ENCODE results near the gene ELAVL1. TPM values are rescaled to one million over a fixed set of nuclear protein-coding genes. Genes with fewer than 3 reads are reported as not detected.
A peak's percentile ranks its signal among the peaks of the same experiment; 100 is the strongest.

Gene ELAVL1
- total and polyA plus RNA-seq, 9 of the 15 experiments (the other 6 are each of a cell fraction or from before 2014, with no cell fraction given), result 4.3 to 172 (median 69.2) TPM

- FAIRE-seq (no peak), ATAC-seq (no peak), DNase-seq (ENCODE audit: extremely low read depth in 1 of 4, low spot score in 3 of 4) (no peak)
- H3K79me2 ChIP-seq (ENCODE audit: control insufficient read depth, insufficient read depth, low read length), result no peaks in the 10 kb centered on the region
- no TSS peak for BruUV-seq (replicated peaks)
- 46% methylated on average over 2 of the region's 7 CpGs for WGBS (ENCODE audit: insufficient coverage, low coverage, missing lambda C conversion rate)
- H3K4me3 ChIP-seq, result no peak within 1 kb of the TSS
- no peak within 1 kb of the TSS; a peak in 1 of 4 replicates for H3K9ac ChIP-seq (ENCODE audit: insufficient read depth in 1 of 2, low read depth in 2 of 2, low read length in 2 of 2)
- H3K36me3 ChIP-seq (ENCODE audit: control insufficient read depth, insufficient read depth, low read length), result no peaks in the 10 kb centered on the region
- no peaks in the 10 kb centered on the region for H3K27me3 ChIP-seq (ENCODE audit: control insufficient read depth in 2 of 2, insufficient read depth in 2 of 2, low read length in 2 of 2)
- H3K4me2 ChIP-seq (ENCODE audit: insufficient read depth, low read length), result no peak within 1 kb of the TSS; the same call in 1 of the 2 replicates
- intact Hi-C loops (cut with micrococcal nuclease) (no loop called here), in situ Hi-C loops (cut with MboI) (no loop called here)
- H3K9me1 ChIP-seq (ENCODE audit: control insufficient read depth, insufficient read depth, low read length), result no peaks in the 10 kb centered on the region
- H4K20me1 ChIP-seq (replicated peaks; ENCODE audit: control insufficient read depth, insufficient read depth, low read length), result no peaks in the 10 kb centered on the region
- no peaks in the 10 kb centered on the region for H3K9me3 ChIP-seq (replicated peaks; ENCODE audit: control insufficient read depth, insufficient read depth, low read depth, low read length)
- no peak within 1 kb of the TSS for H3K27ac ChIP-seq (ENCODE audit: extremely low read depth, low read depth, low read length)
- peak within 1 kb of the TSS; percentile 62 for H2AFZ ChIP-seq (ENCODE audit: low read depth, low read length)
- ChIA-PET CTCF (ENCODE audit: low intra/inter-chr PET ratio) (no interaction called here), POLR2A (interaction anchor here (0.7 to 1.1 kb wide), 2 partner anchors 50 to 111 kb away, joined by 3 read pairs; no protein-coding TSS in a partner anchor)
- peaks cover 11 to 34% of the 10 kb centered on the region in 2 experiments; a peak in 4 of 5 replicates for H3K4me1 ChIP-seq (replicated peaks in 1 of 2; ENCODE audit: control insufficient read depth in 2 of 2, insufficient read depth in 2 of 2, low read length in 2 of 2)
- TF ChIP-seq RFX1 (IDR thresholded peaks at IDR 0.05), result no peak
Measured at GRCh38 chr19:8052464-8052859, 47.0 kb upstream of the ELAVL1 start, which contains the start of gene CCL25. Gene CCL25 (plus strand): TSS chr19:8052760. CDS start chr19:8053050, 290 bp downstream.

- FAIRE-seq, result peak; percentile 99
- H2AFZ ChIP-seq (ENCODE audit: low read depth, low read length), result peak overlapping the region; percentile 97
- H3K4me3 ChIP-seq, result peak overlapping the region; percentile 56
- TF ChIP-seq GABPB2 (CRISPR knock-in tag; conservative IDR thresholded peaks at IDR 0.05) (no peak), HOMEZ (CRISPR knock-in tag; IDR thresholded peaks at IDR 0.05) (no peak), HOXB6 (CRISPR knock-in tag; IDR thresholded peaks at IDR 0.05; ENCODE audit: borderline replicate concordance) (no peak), TCF3 (CRISPR knock-in tag; IDR thresholded peaks at IDR 0.05) (peak; percentile 52), FOXM1 (IDR thresholded peaks at IDR 0.05; ENCODE audit: low read depth) (no peak), FOXM1 (CRISPR knock-in tag; IDR thresholded peaks at IDR 0.05; ENCODE audit: low read depth) (no peak), FOXJ3 (CRISPR knock-in tag; IDR thresholded peaks at IDR 0.05) (no peak), FIP1L1 (IDR thresholded peaks at IDR 0.05; ENCODE audit: low read depth, low read length, poor library complexity, severe bottlenecking) (no peak), SNAPC5 (CRISPR knock-in tag; IDR thresholded peaks at IDR 0.05) (no peak), NBN (IDR thresholded peaks at IDR 0.05; ENCODE audit: low read depth) (no peak), STAT5A (IDR thresholded peaks at IDR 0.05; ENCODE audit: borderline replicate concordance, low read length) (no peak), ZNF668 (CRISPR knock-in tag; IDR thresholded peaks at IDR 0.05) (no peak)
Measured at GRCh38 chr19:8050274-8051096, 45.0 kb upstream of the ELAVL1 start.

More at GRCh38 chr19:8050274-8051096, 45.0 kb upstream of the ELAVL1 start:
- no peaks in the 10 kb centered on the region for H3K79me2 ChIP-seq (ENCODE audit: control insufficient read depth, insufficient read depth, low read length)
- in situ Hi-C loops (cut with MboI), result no loop called here
- CTCF ChIA-PET (ENCODE audit: low intra/inter-chr PET ratio), result no interaction called here
- H3K9me1 ChIP-seq (ENCODE audit: control insufficient read depth, insufficient read depth, low read length), result no peaks in the 10 kb centered on the region
- POLR2A ChIA-PET, result interaction anchor here (0.8 to 0.9 kb wide), 2 partner anchors 17 to 48 kb away, joined by 3 read pairs; no protein-coding TSS in a partner anchor
- ATAC-seq (peak; percentile 98), DNase-seq (ENCODE audit: extremely low read depth in 1 of 4, low spot score in 3 of 4) (peak; percentile 97 to 100 (median 98))
- H3K4me2 ChIP-seq (ENCODE audit: insufficient read depth, low read length), result peak overlapping the region; percentile 91
- no peaks in the 10 kb centered on the region for H3K27me3 ChIP-seq (ENCODE audit: control insufficient read depth in 2 of 2, insufficient read depth in 2 of 2, low read length in 2 of 2)
- H3K4me1 ChIP-seq (replicated peaks in 1 of 2; ENCODE audit: control insufficient read depth in 2 of 2, insufficient read depth in 2 of 2, low read length in 2 of 2), result peaks cover 18 to 43% of the 10 kb centered on the region in 2 experiments
- H3K9me3 ChIP-seq (replicated peaks; ENCODE audit: control insufficient read depth, insufficient read depth, low read depth, low read length), result no peaks in the 10 kb centered on the region
- no peaks in the 10 kb centered on the region for H4K20me1 ChIP-seq (replicated peaks; ENCODE audit: control insufficient read depth, insufficient read depth, low read length)
- peak overlapping the region; percentile 79 to 94 for H3K9ac ChIP-seq (ENCODE audit: insufficient read depth in 1 of 2, low read depth in 2 of 2, low read length in 2 of 2)
- no peaks in the 10 kb centered on the region for H3K36me3 ChIP-seq (ENCODE audit: control insufficient read depth, insufficient read depth, low read length)
- intact Hi-C loops (cut with micrococcal nuclease), result loop anchor here (2.0 kb wide), 1 partner anchor 18 kb away; no protein-coding TSS in a partner anchor
- WGBS (ENCODE audit: insufficient coverage, low coverage, missing lambda C conversion rate), result 1% methylated on average over 36 of the region's 49 CpGs
- BruUV-seq (replicated peaks), result no TSS peak
- peak overlapping the region; percentile 91 for H3K27ac ChIP-seq (ENCODE audit: extremely low read depth, low read depth, low read length)
